Astrocyte (in vitro differentiated cells and primary cell): Measurements from ENCODE around the gene BAG5. TPM values are rescaled to one million over a fixed set of nuclear protein-coding genes. Genes with fewer than 3 reads are reported as not detected.

ENCODE experiments used
- DNase-seq: peaks from one replicate; pipeline ENCODE4 v3.0.0-alpha.2; 2010; ENCODE audit warnings: low read depth
- FAIRE-seq: peaks from 2 replicates; lab custom pipeline; 2011; peaks lifted over from hg19 to GRCh38; lab: Jason Lieb, UNC
- H2AFZ ChIP-seq: 2 replicates; pipeline ENCODE4 v1.6.0; 2012; ENCODE audit warnings: low read depth, low read length, inconsistent platforms
- H3K27ac ChIP-seq: 2 replicates; pipeline ENCODE4 v1.5.1; 2011; ENCODE audit warnings: low read depth, low read length, inconsistent platforms
- H3K27me3 ChIP-seq: 2 replicates; pipeline ENCODE4 v1.6.0; 2011; ENCODE audit warnings: low read length, inconsistent platforms; ENCODE audit not compliant: insufficient read depth
- H3K36me3 ChIP-seq: 2 replicates; pipeline ENCODE4 v1.5.1; 2011; ENCODE audit warnings: low read length, inconsistent platforms; ENCODE audit not compliant: insufficient read depth
- H3K4me1 ChIP-seq: 2 replicates; pipeline ENCODE4 v1.5.1; 2011; ENCODE audit warnings: low read length, inconsistent platforms; ENCODE audit not compliant: insufficient read depth
- H3K4me2 ChIP-seq: 2 replicates; pipeline ENCODE4 v1.6.0; 2012; ENCODE audit warnings: low read length, inconsistent platforms
- H3K4me3 ChIP-seq: 2 replicates; pipeline ENCODE4 v1.5.1; 2011; ENCODE audit warnings: low read depth, mild to moderate bottlenecking, low read length, inconsistent platforms; ENCODE audit not compliant: insufficient read depth
- H3K79me2 ChIP-seq: 2 replicates; pipeline ENCODE4 v1.6.0; 2012; ENCODE audit warnings: mild to moderate bottlenecking, low read length, inconsistent platforms; ENCODE audit not compliant: insufficient read depth
- H3K9ac ChIP-seq: 2 replicates; pipeline ENCODE4 v1.6.0; 2012; ENCODE audit warnings: mild to moderate bottlenecking, low read length, inconsistent platforms
- H3K9me3 ChIP-seq: 2 replicates; pipeline ENCODE4 v1.5.1; 2012; ENCODE audit warnings: low read depth, mild to moderate bottlenecking, low read length, inconsistent platforms; ENCODE audit not compliant: insufficient read depth
- H4K20me1 ChIP-seq: 2 replicates; pipeline ENCODE4 v1.6.0; 2012; ENCODE audit warnings: low read length, inconsistent platforms; ENCODE audit not compliant: insufficient read depth
- H3K27ac Mint-ChIP-seq: one replicate; pipeline ENCODE4 v1.8.0; 2021; ENCODE audit warnings: mild to moderate bottlenecking, mixed read lengths; ENCODE audit not compliant: unreplicated experiment
- H3K27me3 Mint-ChIP-seq: one replicate; pipeline ENCODE4 v1.8.0; 2021; ENCODE audit warnings: low read depth, mixed read lengths; ENCODE audit not compliant: unreplicated experiment
- H3K36me3 Mint-ChIP-seq: one replicate; pipeline ENCODE4 v1.8.0; 2021; ENCODE audit warnings: low read depth, mixed read lengths; ENCODE audit not compliant: unreplicated experiment
- H3K4me1 Mint-ChIP-seq: one replicate; pipeline ENCODE4 v1.8.0; 2021; ENCODE audit warnings: low read depth, mixed read lengths; ENCODE audit not compliant: unreplicated experiment
- H3K4me3 Mint-ChIP-seq: one replicate; pipeline ENCODE4 v1.8.0; 2021; ENCODE audit warnings: mild to moderate bottlenecking, moderate library complexity, mixed read lengths; ENCODE audit not compliant: unreplicated experiment
- H3K9me3 Mint-ChIP-seq: one replicate; pipeline ENCODE4 v1.8.0; 2021; ENCODE audit warnings: mild to moderate bottlenecking, mixed read lengths; ENCODE audit not compliant: unreplicated experiment
- CTCF ChIP-seq: IDR thresholded peaks from 2 replicates; pipeline ENCODE4 v1.5.1; 2011; ENCODE audit warnings: low read depth, mild to moderate bottlenecking, inconsistent platforms, low read length, moderate library complexity; ENCODE audit not compliant: insufficient read depth
- EZH2 ChIP-seq: IDR thresholded peaks from 2 replicates; pipeline ENCODE4 v1.6.1; 2012; ENCODE audit warnings: mild to moderate bottlenecking, low read length, inconsistent platforms; ENCODE audit not compliant: insufficient read depth
- total RNA-seq: library from RNA; stranded (reverse); gene quantifications from 2 replicates; pipeline ENCODE4 v1.2.1, GENCODE V29; 2021

The BAG5 gene
- total RNA-seq, 1 donor from 2014 or later: 35.2 TPM

DNA sequence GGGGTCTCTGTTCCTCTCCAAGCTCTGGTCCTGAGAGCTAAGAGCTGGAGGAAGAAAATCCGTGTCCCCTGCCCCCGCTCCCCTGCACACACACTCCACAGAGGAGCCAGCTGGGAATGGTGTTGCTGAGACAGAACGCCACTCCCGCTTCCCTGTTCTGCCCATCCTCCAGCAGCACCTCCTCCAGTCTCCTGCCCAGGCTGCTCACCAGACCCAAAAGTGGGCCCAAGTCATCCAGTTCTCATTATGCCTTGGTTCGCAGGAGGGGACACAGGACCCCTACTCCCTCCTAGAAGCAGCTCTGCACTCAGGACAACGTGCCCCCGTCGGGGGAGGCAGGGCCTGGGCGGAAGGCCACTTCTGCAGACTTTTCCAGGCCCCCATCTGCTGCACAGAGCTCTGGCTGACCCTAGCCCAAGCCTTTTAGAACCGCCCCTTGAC lies 34.3 kb downstream of the BAG5 start:
- H3K79me2 ChIP-seq: peaks cover 37% of the 10 kb centered on the region
- no peaks in the 10 kb centered on the region for H3K9me3 ChIP-seq
- H3K27ac ChIP-seq: peak overlapping the region; percentile 77
- peaks cover 6% of the 10 kb centered on the region for H3K27me3 Mint-ChIP-seq
- FAIRE-seq (no peak), DNase-seq (no peak)
- H3K4me1 Mint-ChIP-seq: peaks cover 16% of the 10 kb centered on the region
- peak overlapping the region; percentile 26 for H3K27ac Mint-ChIP-seq
- no peaks in the 10 kb centered on the region for H3K36me3 ChIP-seq
- TF ChIP-seq EZH2: no peak
- no peak for TF ChIP-seq CTCF
- H3K4me1 ChIP-seq: peaks cover 22% of the 10 kb centered on the region
- peak overlapping the region; percentile 94 for H3K4me2 ChIP-seq
- peaks cover 35% of the 10 kb centered on the region for H4K20me1 ChIP-seq
- peak overlapping the region; percentile 95 for H3K4me3 Mint-ChIP-seq
- no peaks in the 10 kb centered on the region for H3K9me3 Mint-ChIP-seq
- H3K9ac ChIP-seq: peak overlapping the region; percentile 85
- H2AFZ ChIP-seq: peak overlapping the region; percentile 72
- peaks cover 6% of the 10 kb centered on the region for H3K36me3 Mint-ChIP-seq
- H3K27me3 ChIP-seq: peaks cover 8% of the 10 kb centered on the region
- peak overlapping the region; percentile 62 for H3K4me3 ChIP-seq

GRCh38 chr14:103527408-103528145 lies 34.9 kb downstream of the BAG5 start:
- peaks cover 16% of the 10 kb centered on the region for H3K4me1 Mint-ChIP-seq
- H3K27ac Mint-ChIP-seq: no peak overlapping the region
- no peak overlapping the region for H3K9ac ChIP-seq
- H3K27me3 Mint-ChIP-seq: peaks cover 6% of the 10 kb centered on the region
- H3K36me3 Mint-ChIP-seq: peaks cover 6% of the 10 kb centered on the region
- H3K4me1 ChIP-seq: peaks cover 27% of the 10 kb centered on the region
- peak overlapping the region; percentile 95 for H3K4me3 Mint-ChIP-seq
- H4K20me1 ChIP-seq: peaks cover 33% of the 10 kb centered on the region
- DNase-seq: no peak
- no peaks in the 10 kb centered on the region for H3K9me3 ChIP-seq
- H3K4me3 ChIP-seq: no peak overlapping the region
- no peak overlapping the region for H2AFZ ChIP-seq
- H3K79me2 ChIP-seq: peaks cover 35% of the 10 kb centered on the region
- TF ChIP-seq CTCF: no peak
- no peak for TF ChIP-seq EZH2
- H3K9me3 Mint-ChIP-seq: no peaks in the 10 kb centered on the region
- no peak for FAIRE-seq
- H3K36me3 ChIP-seq: no peaks in the 10 kb centered on the region
- H3K27ac ChIP-seq: no peak overlapping the region
- peak overlapping the region; percentile 94 for H3K4me2 ChIP-seq
- peaks cover 11% of the 10 kb centered on the region for H3K27me3 ChIP-seq

- no peak overlapping the region for H3K9ac ChIP-seq
- no peak overlapping the region for H3K27ac ChIP-seq
- TF ChIP-seq CTCF (no peak), EZH2 (no peak)
- peaks cover 31% of the 10 kb centered on the region for H3K4me1 ChIP-seq
- no peak overlapping the region for H2AFZ ChIP-seq
- H3K79me2 ChIP-seq: peaks cover 29% of the 10 kb centered on the region
- H3K36me3 ChIP-seq: no peaks in the 10 kb centered on the region
- DNase-seq (no peak), FAIRE-seq (no peak)
- no peaks in the 10 kb centered on the region for H3K9me3 Mint-ChIP-seq
- H3K4me2 ChIP-seq: no peak overlapping the region
- H3K27me3 ChIP-seq: peaks cover 14% of the 10 kb centered on the region
- H3K4me3 ChIP-seq: no peak overlapping the region
- H4K20me1 ChIP-seq: peaks cover 27% of the 10 kb centered on the region
- peaks cover 6% of the 10 kb centered on the region for H3K27me3 Mint-ChIP-seq
- H3K36me3 Mint-ChIP-seq: peaks cover 6% of the 10 kb centered on the region
- peak overlapping the region; percentile 74 for H3K4me3 Mint-ChIP-seq
- no peaks in the 10 kb centered on the region for H3K9me3 ChIP-seq
- H3K27ac Mint-ChIP-seq: no peak overlapping the region
- peaks cover 15% of the 10 kb centered on the region for H3K4me1 Mint-ChIP-seq
Measured at GRCh38 chr14:103526914-103527248, 35.6 kb downstream of the BAG5 start.
